Measurements from ENCODE around the gene MYL7. TPM values are rescaled to one million over a fixed set of nuclear protein-coding genes. Genes with fewer than 3 reads are reported as not detected.

The MYL7 gene
- total RNA-seq, 1 donor from 2014 or later, result not detected

DNA sequence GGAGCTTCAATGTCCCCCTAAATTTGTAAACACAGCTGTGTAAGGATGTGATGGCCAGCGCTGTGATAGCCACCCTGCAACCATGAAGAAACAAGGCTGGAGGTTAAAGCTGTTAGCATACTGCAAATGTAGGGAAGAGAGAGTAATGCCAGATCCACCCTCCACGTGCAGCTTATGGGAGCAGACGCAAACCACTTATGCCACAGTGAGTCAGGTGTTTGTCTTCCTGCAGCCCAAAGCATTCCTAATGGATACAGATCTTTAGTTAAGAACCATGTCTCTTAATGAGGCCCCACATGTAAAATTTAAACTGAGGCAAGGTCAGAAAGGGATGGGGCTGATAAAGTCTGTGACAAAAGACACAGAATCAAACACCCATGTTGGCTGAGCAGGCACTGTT is 13.6 kb upstream of the MYL7 start:
- ATAC-seq (no peak), DNase-seq (ENCODE audit: low spot score) (peak; percentile 10)
- intact Hi-C loops (cut with DNase I), result no loop called here

DNA sequence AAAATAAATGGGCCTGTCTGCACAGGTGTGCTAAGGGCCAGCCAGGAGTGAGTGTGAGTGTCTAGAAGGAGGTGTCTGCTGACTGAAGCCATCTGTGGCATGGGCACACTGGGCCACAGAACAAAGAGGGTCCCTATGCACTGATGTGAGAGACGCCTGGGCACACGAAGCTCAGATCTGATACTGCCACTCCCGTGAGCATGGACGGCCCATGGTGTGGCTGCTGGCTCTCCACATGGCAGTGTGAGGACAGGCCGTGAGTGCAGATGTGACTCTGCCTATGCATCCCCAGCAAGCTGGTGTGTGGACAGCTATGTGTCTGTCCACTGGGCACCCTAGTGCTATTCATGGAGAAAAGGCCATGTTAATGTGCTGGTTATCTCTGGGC is 12.8 kb upstream of the MYL7 start:
- intact Hi-C loops (cut with DNase I), result no loop called here
- DNase-seq (ENCODE audit: low spot score) (peak; percentile 31), ATAC-seq (no peak)

DNA sequence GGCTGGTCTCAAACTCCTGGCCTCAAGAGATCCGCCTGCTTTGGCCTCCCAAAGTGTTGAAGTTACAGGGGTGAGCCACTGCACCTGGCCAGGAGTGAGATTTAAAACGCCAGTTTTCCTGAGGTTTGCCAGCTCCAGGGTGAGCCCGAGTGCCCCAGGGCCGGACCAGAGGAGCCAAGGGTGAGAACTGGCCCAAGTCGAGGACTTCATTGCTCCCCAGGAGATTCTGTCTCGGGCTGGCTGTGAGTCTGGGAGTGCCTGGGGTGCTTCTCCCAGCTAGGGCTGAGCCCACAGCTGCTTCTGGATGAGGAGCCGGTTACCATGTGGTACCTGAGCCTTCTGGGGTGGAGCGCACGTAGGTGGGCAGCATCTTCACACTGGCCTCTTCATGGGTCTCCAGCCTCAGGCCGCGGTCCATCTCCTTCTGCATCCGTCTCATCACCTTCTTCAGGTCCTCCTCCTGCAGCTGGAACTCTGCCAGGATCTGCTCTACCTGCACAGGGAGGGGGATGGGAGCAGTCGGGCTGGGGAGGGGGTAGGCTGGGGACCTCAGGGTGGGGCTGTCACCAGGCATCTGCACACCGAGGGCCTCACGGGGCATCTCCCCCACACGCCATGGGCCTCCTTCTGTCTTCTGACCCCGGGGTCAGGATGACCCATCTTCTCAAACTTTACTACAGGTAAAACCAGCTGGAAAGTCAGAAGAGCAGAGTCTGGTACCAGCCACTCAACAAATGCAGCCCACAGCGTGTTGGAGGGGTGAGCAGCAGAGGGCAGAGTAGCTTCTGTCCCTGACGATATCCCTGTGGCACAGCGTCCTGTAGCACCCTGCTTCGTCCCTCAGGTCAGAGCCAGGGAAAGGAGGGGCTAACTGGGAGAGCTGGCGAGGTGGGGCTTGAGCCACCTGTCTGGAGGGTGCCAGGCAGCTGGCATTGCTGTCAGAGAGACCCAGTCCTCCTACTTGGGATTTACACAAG is 12.1 kb upstream of the MYL7 start:
- no peak for ATAC-seq
- DNase-seq (ENCODE audit: low spot score), result peak; percentile 56
- intact Hi-C loops (cut with DNase I), result no loop called here

- ATAC-seq (no peak), DNase-seq (ENCODE audit: low spot score) (peak; percentile 53)
These were observed 10.8 kb upstream of the MYL7 start for GRCh38 chr7:44151956-44152355.

DNA sequence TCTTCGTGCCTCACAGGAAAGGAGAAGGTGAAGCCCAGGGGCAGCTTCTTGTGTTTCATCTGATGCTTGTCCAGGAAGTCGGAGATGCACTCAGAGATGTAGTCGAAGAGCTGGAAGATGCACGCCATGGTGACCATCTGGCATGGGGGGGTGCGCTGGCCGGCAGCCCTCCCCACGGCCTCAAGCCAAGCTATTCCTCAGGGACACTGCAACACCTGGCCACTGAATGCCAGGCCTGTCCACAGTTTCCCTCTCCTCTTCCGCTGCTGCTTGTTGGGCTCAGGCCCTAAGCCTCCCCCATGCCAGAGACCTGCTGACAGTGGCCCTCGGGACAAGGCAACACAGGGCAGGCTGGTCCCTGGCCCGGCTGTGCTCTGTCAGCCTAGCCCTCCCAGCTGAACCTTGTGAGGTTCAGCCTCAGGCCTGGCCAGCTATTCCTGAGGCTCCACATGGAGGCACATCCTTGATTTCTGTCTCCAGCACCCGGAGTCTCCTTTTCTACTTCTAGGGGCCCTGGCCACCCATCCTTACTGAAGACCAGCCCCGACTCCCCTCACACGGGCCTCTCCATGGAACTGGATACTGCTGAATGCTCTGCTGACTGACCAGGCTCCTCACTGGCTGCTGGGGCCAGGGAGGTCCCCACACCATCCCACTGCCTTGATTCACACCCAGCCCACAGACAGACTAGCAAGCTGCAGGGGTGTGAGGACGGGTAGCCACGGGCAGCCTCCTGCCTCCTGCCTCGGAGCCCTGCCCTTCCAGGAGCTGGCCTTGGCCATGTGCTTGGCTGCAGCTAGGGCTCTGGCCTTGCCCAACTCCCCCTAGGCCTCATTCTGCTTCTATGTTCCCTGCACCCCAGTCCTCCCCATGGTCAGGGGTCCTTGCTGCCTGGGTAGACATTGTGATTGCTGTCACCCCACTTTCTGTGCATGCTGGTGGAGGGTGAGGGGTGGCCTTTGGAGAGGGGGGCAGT is 10.1 kb upstream of the MYL7 start:
- intact Hi-C loops (cut with DNase I), result no loop called here
- DNase-seq (ENCODE audit: low spot score) (peak; percentile 31), ATAC-seq (no peak)

More at GRCh38 chr7:44151956-44152355, 10.8 kb upstream of the MYL7 start:
- intact Hi-C loops (cut with DNase I), result no loop called here

GRCh38 chr7:44150466-44150832 is 9.3 kb upstream of the MYL7 start:
- intact Hi-C loops (cut with DNase I), result no loop called here
- DNase-seq (ENCODE audit: low spot score), result peak; percentile 27

GRCh38 chr7:44149571-44150465 is 8.7 kb upstream of the MYL7 start:
- intact Hi-C loops (cut with DNase I), result no loop called here
- DNase-seq (ENCODE audit: low spot score) (peak; percentile 22), ATAC-seq (no peak)

More at GRCh38 chr7:44150466-44150832, 9.3 kb upstream of the MYL7 start:
- no peak for ATAC-seq

- ATAC-seq, result no peak
- intact Hi-C loops (cut with DNase I), result no loop called here
- peak; percentile 26 for DNase-seq (ENCODE audit: low spot score)
These were observed 7.9 kb upstream of the MYL7 start for GRCh38 chr7:44148961-44149536.

- intact Hi-C loops (cut with DNase I), result no loop called here
- no peak for ATAC-seq
- DNase-seq (ENCODE audit: low spot score), result peak; percentile 36
These were observed 7.0 kb upstream of the MYL7 start for GRCh38 chr7:44148166-44148565.

GRCh38 chr7:44147026-44147991 is 6.2 kb upstream of the MYL7 start:
- ATAC-seq (no peak), DNase-seq (ENCODE audit: low spot score) (peak; percentile 60)
- intact Hi-C loops (cut with DNase I), result no loop called here

GRCh38 chr7:44145969-44146911 is 5.1 kb upstream of the MYL7 start:
- ATAC-seq (peak; percentile 94), DNase-seq (ENCODE audit: low spot score) (peak; percentile 90)
- intact Hi-C loops (cut with DNase I), result no loop called here

DNA sequence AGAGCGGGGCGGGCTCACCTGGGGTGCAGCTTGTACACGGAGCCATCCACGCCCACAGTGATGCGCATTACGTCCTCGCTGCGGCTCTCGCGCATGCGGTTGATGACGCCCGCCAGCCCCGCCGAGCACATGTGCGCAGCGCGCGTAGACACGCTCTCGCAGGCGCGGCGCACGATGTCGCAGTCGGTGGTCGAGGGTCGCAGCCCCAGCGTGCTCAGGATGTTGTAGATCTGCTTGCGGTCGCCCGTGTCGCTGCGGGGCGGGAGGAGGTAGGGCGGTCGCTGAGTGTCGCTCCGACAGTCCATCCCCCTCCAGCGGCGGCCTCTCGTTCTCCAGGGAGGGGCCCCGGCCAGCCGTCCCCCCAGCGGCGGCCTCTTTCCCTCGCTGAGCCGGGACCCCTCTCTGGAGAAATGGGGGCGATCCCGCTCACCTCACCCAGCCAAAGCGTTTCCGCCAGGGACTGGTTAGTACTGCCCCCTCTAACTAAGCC is 4.4 kb upstream of the MYL7 start:
- ATAC-seq (peak; percentile 80), DNase-seq (ENCODE audit: low spot score) (peak; percentile 70)
- intact Hi-C loops (cut with DNase I), result no loop called here

- intact Hi-C loops (cut with DNase I), result no loop called here
- ATAC-seq (peak; percentile 4), DNase-seq (ENCODE audit: low spot score) (peak; percentile 60)
These were observed 3.9 kb upstream of the MYL7 start for GRCh38 chr7:44144968-44145478.

DNA sequence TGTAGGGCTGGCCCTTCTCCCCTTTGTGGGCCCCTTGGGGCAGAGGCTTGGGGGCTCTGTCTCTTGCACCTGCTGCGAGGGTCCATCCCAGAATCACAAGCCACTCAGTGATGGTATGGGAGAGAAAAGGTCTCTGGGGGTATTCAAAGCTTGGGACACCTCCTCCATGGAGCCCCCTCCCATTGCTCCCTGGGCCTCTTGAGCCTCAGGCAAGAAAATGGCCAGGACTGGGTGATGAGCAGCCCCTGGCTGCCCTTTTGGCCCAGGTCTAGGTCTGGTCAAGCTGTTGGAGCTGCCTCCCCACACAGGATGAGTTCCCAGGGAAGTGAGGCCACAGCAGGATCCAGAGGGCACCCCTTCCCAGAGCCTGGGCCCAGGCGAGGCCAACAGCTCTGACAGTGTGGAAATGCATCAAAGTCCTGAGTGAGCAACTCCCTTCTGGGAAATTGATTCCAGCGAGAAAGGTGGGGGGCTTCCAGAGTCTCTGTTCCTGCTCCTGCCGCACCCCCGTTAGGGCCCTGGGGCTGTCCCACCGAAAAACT is 3.4 kb upstream of the MYL7 start:
- DNase-seq (ENCODE audit: low spot score) (peak; percentile 30), ATAC-seq (no peak)
- intact Hi-C loops (cut with DNase I), result no loop called here

DNA sequence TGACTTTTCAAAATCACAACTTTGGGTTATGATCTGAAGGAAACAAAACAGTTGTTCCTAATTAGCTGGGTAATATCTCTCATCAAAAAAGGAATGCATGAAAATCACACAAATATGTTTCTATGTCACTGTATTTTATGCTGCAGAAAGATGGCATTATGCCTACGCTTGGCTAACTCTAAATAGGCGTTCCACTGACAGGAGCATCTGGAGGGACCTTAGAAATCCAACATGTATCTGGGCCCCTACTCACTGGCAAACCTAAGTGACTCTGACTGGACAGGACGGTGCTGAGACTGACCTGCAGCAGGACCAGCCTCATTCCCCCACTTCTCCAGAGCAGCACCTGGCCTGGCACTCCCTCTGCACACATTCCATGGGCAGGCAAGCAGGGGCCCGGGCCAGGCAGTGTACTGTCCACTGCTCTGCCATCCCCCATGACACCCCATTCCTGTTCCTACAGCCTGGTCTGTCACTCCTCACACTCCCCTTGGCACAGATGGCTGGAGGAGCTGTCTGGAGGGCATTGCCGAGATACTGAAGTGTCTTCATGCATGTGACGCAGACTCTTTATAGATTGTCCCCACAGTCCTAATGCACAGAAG is 2.6 kb upstream of the MYL7 start:
- ATAC-seq (no peak), DNase-seq (ENCODE audit: low spot score) (peak; percentile 31)

More for the DNA sequence above, 2.6 kb upstream of the MYL7 start:
- intact Hi-C loops (cut with DNase I), result no loop called here
